Measurements from ENCODE around the gene MST1. TPM values are rescaled to one million over a fixed set of nuclear protein-coding genes. Genes with fewer than 3 reads are reported as not detected.

MST1 gene
- total and polyA plus RNA-seq, 2 experiments from 2014 or later = 116 to 158 TPM

DNA sequence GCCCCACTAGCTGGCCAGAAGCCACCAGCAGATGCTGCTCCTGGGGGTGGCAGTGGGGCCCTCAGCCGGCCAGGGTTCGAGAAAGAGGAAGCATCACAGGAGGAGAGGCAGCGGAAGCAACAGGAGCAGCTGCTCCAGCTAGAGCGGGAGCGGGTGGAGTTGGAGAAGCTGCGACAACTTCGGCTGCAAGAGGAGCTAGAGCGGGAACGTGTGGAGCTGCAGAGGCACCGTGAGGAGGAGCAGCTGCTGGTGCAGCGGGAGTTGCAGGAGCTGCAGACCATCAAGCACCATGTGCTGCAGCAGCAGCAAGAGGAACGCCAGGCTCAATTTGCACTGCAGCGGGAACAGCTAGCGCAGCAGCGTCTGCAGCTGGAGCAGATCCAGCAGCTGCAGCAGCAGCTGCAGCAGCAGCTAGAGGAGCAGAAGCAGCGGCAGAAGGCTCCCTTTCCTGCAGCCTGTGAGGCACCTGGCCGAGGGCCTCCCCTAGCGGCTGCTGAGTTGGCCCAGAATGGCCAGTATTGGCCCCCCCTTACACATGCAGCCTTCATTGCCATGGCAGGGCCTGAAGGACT is 32.6 kb downstream of the MST1 start:
- DNase-seq (ENCODE audit: low spot score) = no peak
- H3K27me3 ChIP-seq = no peaks in the 10 kb centered on the region
- TF ChIP-seq, protein P1, sequence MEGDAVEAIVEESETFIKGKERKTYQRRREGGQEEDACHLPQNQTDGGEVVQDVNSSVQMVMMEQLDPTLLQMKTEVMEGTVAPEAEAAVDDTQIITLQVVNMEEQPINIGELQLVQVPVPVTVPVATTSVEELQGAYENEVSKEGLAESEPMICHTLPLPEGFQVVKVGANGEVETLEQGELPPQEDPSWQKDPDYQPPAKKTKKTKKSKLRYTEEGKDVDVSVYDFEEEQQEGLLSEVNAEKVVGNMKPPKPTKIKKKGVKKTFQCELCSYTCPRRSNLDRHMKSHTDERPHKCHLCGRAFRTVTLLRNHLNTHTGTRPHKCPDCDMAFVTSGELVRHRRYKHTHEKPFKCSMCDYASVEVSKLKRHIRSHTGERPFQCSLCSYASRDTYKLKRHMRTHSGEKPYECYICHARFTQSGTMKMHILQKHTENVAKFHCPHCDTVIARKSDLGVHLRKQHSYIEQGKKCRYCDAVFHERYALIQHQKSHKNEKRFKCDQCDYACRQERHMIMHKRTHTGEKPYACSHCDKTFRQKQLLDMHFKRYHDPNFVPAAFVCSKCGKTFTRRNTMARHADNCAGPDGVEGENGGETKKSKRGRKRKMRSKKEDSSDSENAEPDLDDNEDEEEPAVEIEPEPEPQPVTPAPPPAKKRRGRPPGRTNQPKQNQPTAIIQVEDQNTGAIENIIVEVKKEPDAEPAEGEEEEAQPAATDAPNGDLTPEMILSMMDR (IDR thresholded peaks at IDR 0.05; ENCODE audit: poor library complexity) = no peak
- no peak for TF ChIP-seq EZH2phosphoT487 (IDR thresholded peaks at IDR 0.05; ENCODE audit: low read depth, severe bottlenecking, unreplicated experiment)
- no peak overlapping the region for H2AFZ ChIP-seq
- H4K20me1 ChIP-seq (ENCODE audit: insufficient read depth, poor library complexity, severe bottlenecking) = no peaks in the 10 kb centered on the region
- no peaks in the 10 kb centered on the region for H3K79me2 ChIP-seq
- H3K27ac ChIP-seq = no peak overlapping the region
- H3K4me3 ChIP-seq = no peak overlapping the region
- no peaks in the 10 kb centered on the region for H3K9me3 ChIP-seq (ENCODE audit: low read depth)
- no peaks in the 10 kb centered on the region for H3K9me2 ChIP-seq (replicated peaks; ENCODE audit: insufficient read depth)
- H3K4me1 ChIP-seq (ENCODE audit: insufficient read depth) = peaks cover 3% of the 10 kb centered on the region
- WGBS (ENCODE audit: low lambda C conversion rate, missing lambda C conversion rate) = 87% methylated on average over 18 of the region's 18 CpGs
- no peak overlapping the region for H3K4me2 ChIP-seq
- H3K36me3 ChIP-seq (replicated peaks; ENCODE audit: insufficient read depth, low read depth) = no peaks in the 10 kb centered on the region

GRCh38 chr3:49655731-49656285 is 33.5 kb downstream of the MST1 start:
- Histone ChIP-seq H2AFZ (no peak overlapping the region), H4K20me1 (ENCODE audit: insufficient read depth, poor library complexity, severe bottlenecking) (no peaks in the 10 kb centered on the region), H3K9me3 (ENCODE audit: low read depth) (no peaks in the 10 kb centered on the region), H3K4me3 (no peak overlapping the region), H3K4me1 (ENCODE audit: insufficient read depth) (peaks cover 3% of the 10 kb centered on the region), H3K9me2 (replicated peaks; ENCODE audit: insufficient read depth) (no peaks in the 10 kb centered on the region), H3K27me3 (no peaks in the 10 kb centered on the region), H3K79me2 (no peaks in the 10 kb centered on the region), H3K4me2 (no peak overlapping the region), H3K36me3 (replicated peaks; ENCODE audit: insufficient read depth, low read depth) (no peaks in the 10 kb centered on the region), H3K27ac (no peak overlapping the region)
- TF ChIP-seq EZH2phosphoT487 (IDR thresholded peaks at IDR 0.05; ENCODE audit: low read depth, severe bottlenecking, unreplicated experiment) (no peak), EZH2 (IDR thresholded peaks at IDR 0.05; ENCODE audit: borderline replicate concordance) (no peak)
- TF ChIP-seq, protein P1 (IDR thresholded peaks at IDR 0.05; ENCODE audit: poor library complexity) = no peak
- 92% methylated on average over 19 of the region's 19 CpGs for WGBS (ENCODE audit: low lambda C conversion rate, missing lambda C conversion rate)
- DNase-seq (ENCODE audit: low spot score) = no peak

GRCh38 chr3:49654955-49655556 is 34.2 kb downstream of the MST1 start:
- Histone ChIP-seq H4K20me1 (ENCODE audit: insufficient read depth, poor library complexity, severe bottlenecking) (no peaks in the 10 kb centered on the region), H3K9me3 (ENCODE audit: low read depth) (no peaks in the 10 kb centered on the region), H2AFZ (no peak overlapping the region), H3K4me1 (ENCODE audit: insufficient read depth) (peaks cover 3% of the 10 kb centered on the region), H3K9me2 (replicated peaks; ENCODE audit: insufficient read depth) (no peaks in the 10 kb centered on the region), H3K4me3 (no peak overlapping the region), H3K4me2 (no peak overlapping the region), H3K27me3 (no peaks in the 10 kb centered on the region), H3K36me3 (replicated peaks; ENCODE audit: insufficient read depth, low read depth) (no peaks in the 10 kb centered on the region), H3K27ac (no peak overlapping the region), H3K79me2 (no peaks in the 10 kb centered on the region)
- TF ChIP-seq, protein P1 (IDR thresholded peaks at IDR 0.05; ENCODE audit: poor library complexity) = no peak
- TF ChIP-seq EZH2 (IDR thresholded peaks at IDR 0.05; ENCODE audit: borderline replicate concordance) (no peak), EZH2phosphoT487 (IDR thresholded peaks at IDR 0.05; ENCODE audit: low read depth, severe bottlenecking, unreplicated experiment) (no peak)
- WGBS (ENCODE audit: low lambda C conversion rate, missing lambda C conversion rate) = 95% methylated on average over 9 of the region's 10 CpGs
- no peak for DNase-seq (ENCODE audit: low spot score)
